Activated naive CD8-positive, alpha-beta T cell treated with anti-CD3 and anti-CD28 coated beads, Interleukin-2, amount 10 ng/mL, durations not matched to agents 7 days and 5 days (primary cell): ENCODE measurements around the gene CRYBB1. TPM values are rescaled to one million over a fixed set of nuclear protein-coding genes. Genes with fewer than 3 reads are reported as not detected.

Experiments used
- ATAC-seq: fragments of 150-1000 bp; cut with Tn5 transposase; one replicate; pipeline ENCODE4 v1.10.0; 2021; ENCODE audit warnings: low read depth, moderate library complexity
- POLR2A ChIA-PET: fragments of 350-600 bp; sonication (Branson Sonifier 250); formaldehyde crosslinking; loops from one replicate; lab custom pipeline; 2021; ENCODE audit warnings: antibody characterized with exemption; lab: Charles Lee
- DNase-seq: peaks from one replicate; pipeline ENCODE4 v3.0.0; 2021
- H3K27ac Mint-ChIP-seq: one replicate; pipeline ENCODE4 v1.8.0; 2022; ENCODE audit warnings: mild to moderate bottlenecking, mixed read lengths
- H3K27me3 Mint-ChIP-seq: one replicate; pipeline ENCODE4 v1.8.0; 2022; ENCODE audit warnings: mild to moderate bottlenecking, moderate library complexity, mixed read lengths
- H3K36me3 Mint-ChIP-seq: one replicate; pipeline ENCODE4 v1.8.0; 2021; ENCODE audit warnings: mild to moderate bottlenecking, mixed read lengths
- H3K4me1 Mint-ChIP-seq: one replicate; pipeline ENCODE4 v1.8.0; 2021; ENCODE audit warnings: mixed read lengths
- H3K4me3 Mint-ChIP-seq: one replicate; pipeline ENCODE4 v1.8.0; 2022; ENCODE audit warnings: mild to moderate bottlenecking, moderate library complexity, mixed read lengths
- H3K9me3 Mint-ChIP-seq: one replicate; pipeline ENCODE4 v1.8.0; 2021; ENCODE audit warnings: mixed read lengths
- total RNA-seq, 2 experiments: library from RNA; stranded (reverse); gene quantifications; one replicate each; pipeline ENCODE4 v1.2.3, GENCODE V29; 2021

The CRYBB1 gene
- total RNA-seq, 2 experiments from 2014 or later, result not detected

- Mint-ChIP-seq H3K4me3 (no peak overlapping the region), H3K27me3 (no peaks in the 10 kb centered on the region), H3K27ac (no peak overlapping the region), H3K4me1 (peaks cover 24% of the 10 kb centered on the region), H3K9me3 (no peaks in the 10 kb centered on the region), H3K36me3 (peaks cover 18% of the 10 kb centered on the region)
- POLR2A ChIA-PET, result interaction anchor here (0.5 kb wide), 1 partner anchor 18 kb away, joined by 4 read pairs; no protein-coding TSS in a partner anchor
- ATAC-seq, result no peak
- no peak for DNase-seq
Observed at GRCh38 chr22:26564672-26565071, 53.2 kb downstream of the CRYBB1 start.

DNA sequence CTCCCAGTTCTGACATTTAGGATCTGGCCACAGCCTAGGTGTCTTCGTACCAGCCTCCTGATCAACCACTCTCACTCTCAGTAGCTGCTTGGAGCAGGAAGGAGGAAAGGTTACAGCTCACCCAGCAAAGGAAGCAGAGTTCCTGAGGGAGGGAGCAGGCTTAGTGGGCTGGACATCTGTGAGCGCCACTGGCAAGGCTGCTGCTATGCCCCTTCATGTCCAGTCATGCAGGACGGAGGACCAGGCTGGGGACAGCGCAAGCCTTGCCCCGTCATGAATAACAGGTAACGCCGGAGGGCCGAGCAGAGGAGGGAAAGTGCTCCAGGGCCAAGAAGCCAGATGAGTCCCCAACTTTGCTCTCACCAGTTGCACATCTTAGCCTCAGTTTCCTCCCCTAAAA is 53.6 kb downstream of the CRYBB1 start:
- POLR2A ChIA-PET, result no interaction called here
- no peaks in the 10 kb centered on the region for H3K9me3 Mint-ChIP-seq
- DNase-seq, result no peak
- no peak overlapping the region for H3K4me3 Mint-ChIP-seq
- H3K36me3 Mint-ChIP-seq, result peaks cover 16% of the 10 kb centered on the region
- no peaks in the 10 kb centered on the region for H3K27me3 Mint-ChIP-seq
- H3K4me1 Mint-ChIP-seq, result peaks cover 22% of the 10 kb centered on the region
- ATAC-seq, result no peak
- no peak overlapping the region for H3K27ac Mint-ChIP-seq

DNA sequence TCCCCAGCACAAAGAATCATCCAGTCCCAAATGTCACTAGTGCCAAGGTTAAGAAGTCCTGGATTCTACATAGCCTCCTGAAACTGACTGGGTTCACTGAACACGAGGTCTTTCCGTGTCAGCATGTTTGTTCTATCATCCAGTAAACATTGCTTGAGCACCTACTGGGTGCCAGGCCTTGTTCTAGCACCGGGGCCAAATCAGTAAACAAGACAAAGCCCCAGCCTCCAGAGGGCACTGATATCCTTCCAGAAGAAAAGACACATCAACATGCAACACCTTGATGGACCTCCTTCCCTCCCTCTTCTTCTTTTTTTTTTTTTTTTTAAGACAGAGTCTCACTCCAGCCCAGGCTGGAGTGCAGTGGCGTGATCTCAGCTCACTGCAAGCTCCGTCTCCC is 54.8 kb downstream of the CRYBB1 start:
- no peaks in the 10 kb centered on the region for H3K9me3 Mint-ChIP-seq
- DNase-seq (no peak), ATAC-seq (no peak)
- no peaks in the 10 kb centered on the region for H3K27me3 Mint-ChIP-seq
- POLR2A ChIA-PET, result no interaction called here
- no peak overlapping the region for H3K4me3 Mint-ChIP-seq
- no peak overlapping the region for H3K27ac Mint-ChIP-seq
- peaks cover 18% of the 10 kb centered on the region for H3K4me1 Mint-ChIP-seq
- peaks cover 10% of the 10 kb centered on the region for H3K36me3 Mint-ChIP-seq

- Mint-ChIP-seq H3K27ac (no peak overlapping the region), H3K4me1 (peaks cover 16% of the 10 kb centered on the region), H3K4me3 (no peak overlapping the region), H3K9me3 (no peaks in the 10 kb centered on the region), H3K36me3 (peaks cover 12% of the 10 kb centered on the region), H3K27me3 (no peaks in the 10 kb centered on the region)
- no peak for ATAC-seq
- DNase-seq, result no peak
- POLR2A ChIA-PET, result interaction anchor here (0.6 to 1.0 kb wide), 2 partner anchors 22 to 80 kb away, joined by 3 to 4 read pairs; no protein-coding TSS in a partner anchor
Observed at GRCh38 chr22:26561756-26562417, 55.9 kb downstream of the CRYBB1 start.

DNA sequence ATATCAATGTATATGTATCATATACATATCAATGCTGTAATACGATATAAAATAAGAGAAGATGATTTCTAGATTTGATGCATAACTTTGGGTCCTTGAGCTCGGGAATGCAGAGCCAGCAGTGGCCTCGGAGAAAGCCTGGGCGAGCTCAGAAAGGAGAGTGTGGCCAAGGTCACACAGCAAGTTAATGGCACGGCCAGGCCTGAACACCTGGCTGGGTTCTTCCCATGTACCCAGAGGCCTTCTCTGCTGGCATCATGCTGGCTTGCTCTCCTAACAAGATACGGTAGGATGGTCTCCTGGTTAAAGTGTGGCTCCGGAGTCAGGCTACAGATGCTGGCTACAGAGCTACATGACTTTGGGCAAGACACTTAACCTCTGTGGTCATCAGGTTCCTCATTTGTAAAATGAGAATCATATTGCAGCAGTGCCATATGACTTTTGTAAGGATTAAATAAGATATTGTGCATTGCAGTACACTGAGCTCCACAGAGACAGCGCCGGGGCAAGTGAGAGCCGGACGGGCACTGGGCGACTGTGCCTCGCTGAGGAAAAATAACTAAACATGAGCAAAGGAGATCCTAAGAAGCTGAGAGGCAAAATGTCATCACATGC is 57.8 kb downstream of the CRYBB1 start:
- Mint-ChIP-seq H3K9me3 (no peaks in the 10 kb centered on the region), H3K27me3 (no peaks in the 10 kb centered on the region), H3K36me3 (peaks cover 17% of the 10 kb centered on the region), H3K27ac (no peak overlapping the region), H3K4me1 (peaks cover 17% of the 10 kb centered on the region), H3K4me3 (no peak overlapping the region)
- POLR2A ChIA-PET, result no interaction called here
- DNase-seq (no peak), ATAC-seq (no peak)

DNA sequence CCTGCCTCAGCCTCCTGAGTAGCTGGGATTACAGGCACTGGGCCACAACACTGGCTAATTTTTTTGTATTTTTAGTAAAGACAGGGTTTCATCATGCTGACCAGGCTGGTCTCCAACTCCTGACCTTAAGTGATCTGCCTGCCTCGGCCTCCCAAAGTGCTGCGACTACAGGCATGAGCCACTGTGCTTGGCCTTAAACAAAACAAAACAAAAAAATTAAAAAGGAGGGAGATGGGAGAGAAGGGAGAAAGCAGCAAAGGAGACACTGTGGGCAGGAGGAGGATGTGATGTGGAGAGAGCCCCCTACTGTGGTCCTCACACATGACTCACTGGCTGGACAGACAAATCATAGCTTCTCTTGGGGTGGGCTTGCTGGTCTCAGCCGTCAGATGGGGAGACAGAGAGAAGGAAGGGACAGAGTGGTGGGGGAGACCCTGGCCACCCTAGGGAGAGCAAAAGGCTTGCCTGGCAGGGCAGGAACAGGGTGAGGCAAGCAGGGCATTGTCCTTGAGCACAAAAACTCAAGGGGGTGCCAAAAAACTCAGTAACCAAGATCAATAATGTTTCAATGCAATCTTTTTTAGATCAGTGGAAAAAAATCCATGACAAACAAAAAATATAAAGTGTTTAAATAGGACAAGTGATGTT is 59.5 kb downstream of the CRYBB1 start:
- ATAC-seq, result no peak
- Mint-ChIP-seq H3K4me3 (no peak overlapping the region), H3K27me3 (no peaks in the 10 kb centered on the region), H3K36me3 (peaks cover 12% of the 10 kb centered on the region), H3K9me3 (no peaks in the 10 kb centered on the region), H3K4me1 (peaks cover 18% of the 10 kb centered on the region), H3K27ac (peak overlapping the region; percentile 11)
- DNase-seq, result no peak
- POLR2A ChIA-PET, result no interaction called here

DNA sequence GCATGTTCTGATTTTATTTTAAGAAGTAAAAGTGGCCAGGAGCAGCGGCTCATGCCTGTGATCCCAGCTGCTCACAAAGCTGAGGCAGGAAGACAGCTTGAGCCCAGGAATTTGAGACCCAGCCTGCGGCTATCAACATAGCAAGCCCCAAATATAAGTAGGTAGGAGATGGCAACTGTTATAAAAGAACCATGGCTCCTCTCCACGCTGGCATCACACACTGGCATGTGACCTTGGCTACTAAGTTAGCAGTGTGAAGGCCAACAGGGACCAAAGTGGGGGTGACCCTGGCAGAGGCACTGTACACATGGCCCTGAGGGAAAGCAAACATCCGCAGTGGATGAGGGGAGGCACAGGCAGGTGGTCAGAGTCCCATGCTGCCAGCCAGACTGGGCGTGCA is 60.9 kb downstream of the CRYBB1 start:
- POLR2A ChIA-PET, result no interaction called here
- no peak for ATAC-seq
- no peaks in the 10 kb centered on the region for H3K27me3 Mint-ChIP-seq
- H3K27ac Mint-ChIP-seq, result no peak overlapping the region
- H3K36me3 Mint-ChIP-seq, result peaks cover 12% of the 10 kb centered on the region
- no peaks in the 10 kb centered on the region for H3K9me3 Mint-ChIP-seq
- no peak for DNase-seq
- no peak overlapping the region for H3K4me3 Mint-ChIP-seq
- peaks cover 21% of the 10 kb centered on the region for H3K4me1 Mint-ChIP-seq

DNA sequence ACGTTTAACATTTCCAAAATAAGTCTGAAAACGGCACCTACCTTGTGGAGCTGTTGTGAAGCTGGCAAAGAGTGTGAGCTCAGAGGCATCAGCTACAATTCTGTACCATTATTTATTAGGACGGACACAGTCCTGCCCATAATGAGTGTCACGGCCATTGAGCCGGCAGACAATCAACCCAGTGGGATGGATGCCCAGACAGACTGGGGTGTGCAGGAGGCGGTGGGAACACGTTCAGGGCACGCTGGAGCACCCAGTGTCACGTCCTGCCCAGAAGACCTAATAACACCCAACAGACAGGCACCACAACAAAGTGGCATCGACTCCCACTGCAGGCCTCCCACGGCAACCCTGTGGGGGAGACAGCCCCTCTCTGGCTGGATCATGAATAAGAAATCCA is 62.3 kb downstream of the CRYBB1 start:
- peaks cover 23% of the 10 kb centered on the region for H3K4me1 Mint-ChIP-seq
- no peaks in the 10 kb centered on the region for H3K27me3 Mint-ChIP-seq
- H3K4me3 Mint-ChIP-seq, result no peak overlapping the region
- no peak overlapping the region for H3K27ac Mint-ChIP-seq
- DNase-seq (no peak), ATAC-seq (no peak)
- no peaks in the 10 kb centered on the region for H3K9me3 Mint-ChIP-seq
- POLR2A ChIA-PET, result no interaction called here
- H3K36me3 Mint-ChIP-seq, result peaks cover 12% of the 10 kb centered on the region

DNA sequence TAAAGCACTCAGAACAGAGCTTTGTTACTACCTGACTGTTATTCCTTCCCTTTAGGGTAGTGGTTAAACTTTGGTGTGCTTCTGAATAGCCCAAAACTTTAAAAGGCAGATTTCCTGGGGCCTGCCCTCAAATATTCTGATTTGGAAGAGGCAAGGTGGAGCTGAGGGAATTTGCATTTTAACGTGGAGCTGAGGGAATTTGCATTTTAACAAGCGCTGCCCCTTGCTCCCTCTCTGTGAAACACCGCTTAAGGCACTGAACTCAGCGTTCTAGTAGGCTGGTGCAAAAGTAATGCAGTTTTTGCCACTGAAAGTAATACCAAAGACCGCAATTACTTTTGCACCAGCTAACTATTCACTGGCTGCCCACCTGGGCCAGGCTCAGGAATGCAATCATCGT is 62.9 kb downstream of the CRYBB1 start:
- Mint-ChIP-seq H3K27ac (no peak overlapping the region), H3K9me3 (no peaks in the 10 kb centered on the region), H3K4me1 (peaks cover 24% of the 10 kb centered on the region), H3K4me3 (no peak overlapping the region), H3K36me3 (peaks cover 12% of the 10 kb centered on the region), H3K27me3 (no peaks in the 10 kb centered on the region)
- POLR2A ChIA-PET, result no interaction called here
- no peak for ATAC-seq
- DNase-seq, result no peak

DNA sequence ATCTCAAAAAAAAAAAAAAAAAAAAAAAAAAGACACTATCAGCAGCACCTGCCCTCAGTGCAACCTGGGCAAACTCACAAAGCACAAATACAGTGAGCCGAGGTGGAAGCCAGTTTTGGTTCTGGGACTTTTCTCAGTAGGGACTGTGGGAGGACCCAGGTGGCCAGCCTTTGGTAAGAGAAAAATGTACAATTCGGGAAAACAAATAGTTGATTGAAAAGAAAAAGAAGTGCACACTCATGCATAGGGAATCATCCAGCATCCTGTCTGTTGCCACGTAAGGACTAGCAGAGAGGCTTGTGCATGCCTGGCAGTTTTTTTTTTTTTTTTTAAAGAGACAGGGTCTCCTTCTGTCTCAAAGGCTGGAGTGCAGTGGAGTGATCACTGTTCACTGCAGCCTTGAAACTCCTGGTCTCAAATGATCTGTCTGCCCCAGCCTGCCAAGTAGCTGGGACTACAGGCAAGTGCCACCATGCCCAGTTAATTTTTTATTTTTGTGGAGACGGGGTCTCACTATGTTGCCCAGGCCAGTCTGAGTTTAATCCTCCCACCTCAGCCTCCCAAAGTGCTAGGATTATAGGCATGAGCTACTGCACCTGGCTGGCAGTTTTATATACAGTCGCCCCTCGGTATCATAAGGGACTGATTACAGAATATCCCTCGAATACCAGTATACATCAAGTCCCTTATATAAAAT is 64.6 kb downstream of the CRYBB1 start:
- ATAC-seq, result no peak
- POLR2A ChIA-PET, result interaction anchor here (1.1 kb wide), 1 partner anchor 69 kb away, joined by 7 read pairs; the partner anchor contains the start of genes HPS4 and SRRD
- no peak overlapping the region for H3K27ac Mint-ChIP-seq
- H3K9me3 Mint-ChIP-seq, result no peaks in the 10 kb centered on the region
- H3K27me3 Mint-ChIP-seq, result no peaks in the 10 kb centered on the region
- peaks cover 14% of the 10 kb centered on the region for H3K36me3 Mint-ChIP-seq
- no peak overlapping the region for H3K4me3 Mint-ChIP-seq
- DNase-seq, result no peak
- H3K4me1 Mint-ChIP-seq, result peaks cover 23% of the 10 kb centered on the region

DNA sequence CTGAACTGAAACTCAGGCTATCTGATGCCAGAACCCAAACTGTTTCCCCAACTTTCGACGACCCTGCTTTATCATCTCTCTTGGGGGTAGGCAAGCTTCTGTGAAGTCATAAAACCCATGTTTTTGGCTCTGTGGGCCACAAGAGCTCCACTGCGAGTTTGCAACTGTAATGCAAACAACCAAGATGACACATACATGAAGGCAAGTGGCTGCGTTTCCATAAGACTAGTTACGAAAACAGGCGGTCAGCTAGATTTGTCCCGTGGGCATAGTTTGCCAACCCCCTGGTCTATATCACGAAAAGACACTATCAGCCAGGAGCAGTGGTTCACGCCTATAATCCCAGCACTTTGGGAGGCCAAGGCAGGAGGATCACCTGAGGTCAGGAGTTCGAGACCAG is 65.4 kb downstream of the CRYBB1 start:
- POLR2A ChIA-PET, result no interaction called here
- H3K4me3 Mint-ChIP-seq, result no peak overlapping the region
- peaks cover 19% of the 10 kb centered on the region for H3K36me3 Mint-ChIP-seq
- peaks cover 27% of the 10 kb centered on the region for H3K4me1 Mint-ChIP-seq
- no peaks in the 10 kb centered on the region for H3K27me3 Mint-ChIP-seq
- DNase-seq (no peak), ATAC-seq (no peak)
- no peak overlapping the region for H3K27ac Mint-ChIP-seq
- H3K9me3 Mint-ChIP-seq, result no peaks in the 10 kb centered on the region

GRCh38 chr22:26551568-26551967 is 66.3 kb downstream of the CRYBB1 start:
- DNase-seq (no peak), ATAC-seq (no peak)
- no peaks in the 10 kb centered on the region for H3K27me3 Mint-ChIP-seq
- no peak overlapping the region for H3K4me3 Mint-ChIP-seq
- H3K36me3 Mint-ChIP-seq, result peaks cover 20% of the 10 kb centered on the region
- no peak overlapping the region for H3K27ac Mint-ChIP-seq
- H3K9me3 Mint-ChIP-seq, result no peaks in the 10 kb centered on the region
- peaks cover 33% of the 10 kb centered on the region for H3K4me1 Mint-ChIP-seq
- POLR2A ChIA-PET, result no interaction called here

DNA sequence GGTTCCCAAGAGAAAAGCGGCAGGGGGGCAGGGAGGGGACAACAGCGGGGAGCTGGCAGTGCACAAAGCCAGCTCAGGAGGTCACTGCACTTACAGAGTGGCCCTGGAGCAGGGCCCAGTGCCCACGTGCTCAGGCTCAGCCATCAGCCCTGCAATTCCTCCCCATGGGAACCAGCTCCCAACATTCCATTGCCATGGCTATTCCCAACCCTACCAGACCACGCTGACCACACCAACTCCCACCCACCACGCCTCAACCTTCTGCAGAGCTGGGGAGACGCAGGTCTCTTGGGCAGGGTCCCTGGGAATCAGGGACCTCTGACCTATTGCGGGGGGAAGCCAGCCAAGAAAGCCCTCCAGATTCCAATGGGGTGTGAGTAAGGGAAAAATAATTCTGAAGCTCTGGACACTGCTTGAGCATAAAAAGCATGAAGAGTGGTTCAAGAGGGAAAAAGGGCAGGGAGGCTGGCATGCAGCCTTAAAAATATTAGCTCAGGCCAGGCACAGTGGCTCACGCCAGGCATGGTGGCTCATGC is 67.3 kb downstream of the CRYBB1 start:
- DNase-seq (no peak), ATAC-seq (no peak)
- Mint-ChIP-seq H3K4me3 (no peak overlapping the region), H3K27me3 (no peaks in the 10 kb centered on the region), H3K36me3 (peaks cover 21% of the 10 kb centered on the region), H3K4me1 (peaks cover 37% of the 10 kb centered on the region), H3K27ac (no peak overlapping the region), H3K9me3 (no peaks in the 10 kb centered on the region)
- POLR2A ChIA-PET, result no interaction called here
